ENCODE measurements around the gene TARM1.

DNA sequence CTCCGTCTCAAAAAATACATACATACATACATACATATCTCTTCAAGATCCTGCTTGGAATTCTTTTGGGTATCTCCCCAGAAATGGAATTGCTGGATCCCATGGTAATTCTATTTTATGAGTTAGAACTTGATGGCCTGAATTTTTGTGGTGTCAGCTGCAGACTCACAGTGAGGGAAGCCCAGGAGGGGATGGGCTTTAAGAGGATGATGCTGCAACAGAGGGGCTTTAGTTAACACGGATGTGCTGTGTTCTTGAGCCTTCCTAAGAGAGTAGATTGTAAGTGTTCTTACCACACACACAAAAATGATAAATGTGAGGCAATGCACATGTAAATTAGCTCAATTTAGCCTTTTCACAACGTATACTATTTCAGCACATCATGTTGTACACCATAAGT, 58.0 kb downstream of the TARM1 start:
- TF ChIP-seq, protein P1, sequence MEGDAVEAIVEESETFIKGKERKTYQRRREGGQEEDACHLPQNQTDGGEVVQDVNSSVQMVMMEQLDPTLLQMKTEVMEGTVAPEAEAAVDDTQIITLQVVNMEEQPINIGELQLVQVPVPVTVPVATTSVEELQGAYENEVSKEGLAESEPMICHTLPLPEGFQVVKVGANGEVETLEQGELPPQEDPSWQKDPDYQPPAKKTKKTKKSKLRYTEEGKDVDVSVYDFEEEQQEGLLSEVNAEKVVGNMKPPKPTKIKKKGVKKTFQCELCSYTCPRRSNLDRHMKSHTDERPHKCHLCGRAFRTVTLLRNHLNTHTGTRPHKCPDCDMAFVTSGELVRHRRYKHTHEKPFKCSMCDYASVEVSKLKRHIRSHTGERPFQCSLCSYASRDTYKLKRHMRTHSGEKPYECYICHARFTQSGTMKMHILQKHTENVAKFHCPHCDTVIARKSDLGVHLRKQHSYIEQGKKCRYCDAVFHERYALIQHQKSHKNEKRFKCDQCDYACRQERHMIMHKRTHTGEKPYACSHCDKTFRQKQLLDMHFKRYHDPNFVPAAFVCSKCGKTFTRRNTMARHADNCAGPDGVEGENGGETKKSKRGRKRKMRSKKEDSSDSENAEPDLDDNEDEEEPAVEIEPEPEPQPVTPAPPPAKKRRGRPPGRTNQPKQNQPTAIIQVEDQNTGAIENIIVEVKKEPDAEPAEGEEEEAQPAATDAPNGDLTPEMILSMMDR (IDR thresholded peaks at IDR 0.05) = no peak
- TF ChIP-seq POLR2A (IDR thresholded peaks at IDR 0.05) (no peak), POLR2AphosphoS5 (IDR thresholded peaks at IDR 0.05) (no peak)

Data from prostate gland (tissue), 2 donors.